Tibial nerve (tissue), 4 donors: ENCODE results near the gene NAPSA. TPM values are rescaled to one million over a fixed set of nuclear protein-coding genes. Genes with fewer than 3 reads are reported as not detected.

Experiments used
- DNase-seq, 2 donors: peaks; one replicate each; pipeline ENCODE4 v3.0.0-alpha.2; 2019; ENCODE audit warnings: low spot score in 2 of 2
- H3K27ac ChIP-seq, 4 donors: fragments of 200-600 bp; sonication (generic) in 3 of 4; one replicate each; pipeline ENCODE4 v1.5.1; 2017 to 2019; ENCODE audit warnings: mild to moderate bottlenecking in 1 of 4
- H3K27me3 ChIP-seq, 2 donors: fragments of 200-600 bp; sonication (generic) in 1 of 2; one replicate each; pipeline versions ENCODE4 v1.5.1 to v1.6.0; 2017 to 2019
- H3K36me3 ChIP-seq, 3 donors: fragments of 200-600 bp; sonication (generic); one replicate each; pipeline ENCODE4 v1.5.1; 2018 to 2019
- H3K4me1 ChIP-seq, 4 donors: fragments of 200-600 bp; sonication (generic) in 3 of 4; one replicate each; pipeline ENCODE4 v1.5.1; 2017 to 2019
- H3K4me3 ChIP-seq, 4 donors: fragments of 200-600 bp; sonication (generic) in 3 of 4; one replicate each; pipeline ENCODE4 v1.5.1; 2017 to 2019; ENCODE audit warnings: mild to moderate bottlenecking in 1 of 4, moderate library complexity in 1 of 4
- H3K9me3 ChIP-seq, 4 donors: fragments of 200-600 bp; sonication (generic) in 3 of 4; one replicate each; pipeline ENCODE4 v1.5.1; 2017 to 2019
- EP300 ChIP-seq, 2 donors: sonication (generic); formaldehyde crosslinking; IDR thresholded peaks; one replicate each; pipeline ENCODE4 v1.6.1; 2017; ENCODE audit warnings: antibody characterized with exemption in 2 of 2, mild to moderate bottlenecking in 1 of 2
- POLR2A ChIP-seq, 2 donors: fragments of 450-650 bp; IDR thresholded peaks; one replicate each; pipeline ENCODE4 v1.6.1; 2017; ENCODE audit warnings: antibody characterized with exemption in 2 of 2, mild to moderate bottlenecking in 2 of 2, moderate library complexity in 2 of 2
- WGBS, 2 donors: methylation state at CpG; one replicate each; pipeline ENCODE4 v1.1.5; 2018; 5-methylcytosine and 5-hydroxymethylcytosine counted together
- total RNA-seq, 4 donors: library from RNA; depleted of rRNA; stranded (reverse); fragments of >200 nt; gene quantifications; one replicate each; pipeline ENCODE4 v1.1.0, GENCODE V29; 2016
- TF ChIP-seq, protein P1 (sequence below), 5 experiments: fragments of 200-600 bp in 3 of 5; fragments of 450-650 bp in 2 of 5; sonication (generic) in 3 of 5; IDR thresholded peaks; one replicate each; pipeline ENCODE4 v1.5.1; 2016 to 2019; ENCODE audit warnings: antibody characterized with exemption in 5 of 5, mild to moderate bottlenecking in 3 of 5, moderate library complexity in 2 of 5

The NAPSA gene
- total RNA-seq, 4 donors from 2014 or later = 0.39 to 2.1 TPM; not detected in 2

DNA sequence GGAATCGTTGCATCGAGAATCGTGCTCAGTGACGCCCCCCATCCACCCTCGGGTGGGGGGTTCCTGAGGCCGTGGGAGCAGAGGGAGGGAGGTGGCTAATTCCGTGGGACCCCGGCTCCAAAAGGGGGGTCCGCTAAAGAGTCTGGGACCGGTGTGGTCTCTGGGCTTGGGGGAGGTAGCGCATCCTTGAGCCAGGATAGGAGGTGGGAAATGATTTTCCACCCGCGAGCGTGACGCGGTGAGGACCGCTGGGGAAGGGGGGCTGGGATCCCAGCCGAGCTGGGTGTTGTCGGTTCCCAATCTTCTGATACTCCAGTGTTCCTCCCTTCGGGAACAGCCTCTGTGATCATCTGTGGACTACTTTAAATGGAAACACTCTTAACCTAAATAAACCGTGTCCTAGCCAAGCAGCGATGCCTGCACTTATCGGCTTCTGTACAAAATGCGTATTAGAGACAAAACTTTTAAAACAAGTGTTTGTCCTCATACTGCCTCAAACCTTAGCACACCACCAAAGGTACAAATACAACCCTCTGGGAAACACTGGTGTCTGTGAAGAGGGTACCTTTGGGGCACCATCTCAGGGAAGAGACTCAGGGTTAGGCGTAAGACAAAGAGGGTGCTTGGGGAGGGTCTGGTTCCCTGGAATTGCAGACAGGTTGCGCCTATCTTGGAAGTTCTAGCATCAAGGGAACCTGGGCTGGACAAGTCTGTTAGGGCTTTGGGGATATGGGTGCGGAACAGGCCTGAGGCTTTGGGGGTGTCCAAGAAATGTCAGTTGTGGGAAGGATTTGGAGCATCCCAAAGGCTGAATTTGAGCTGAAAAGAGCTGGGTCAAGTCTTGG is 52.2 kb downstream of the NAPSA start:
- no peak overlapping the region for H3K27ac ChIP-seq
- TF ChIP-seq, protein P1, sequence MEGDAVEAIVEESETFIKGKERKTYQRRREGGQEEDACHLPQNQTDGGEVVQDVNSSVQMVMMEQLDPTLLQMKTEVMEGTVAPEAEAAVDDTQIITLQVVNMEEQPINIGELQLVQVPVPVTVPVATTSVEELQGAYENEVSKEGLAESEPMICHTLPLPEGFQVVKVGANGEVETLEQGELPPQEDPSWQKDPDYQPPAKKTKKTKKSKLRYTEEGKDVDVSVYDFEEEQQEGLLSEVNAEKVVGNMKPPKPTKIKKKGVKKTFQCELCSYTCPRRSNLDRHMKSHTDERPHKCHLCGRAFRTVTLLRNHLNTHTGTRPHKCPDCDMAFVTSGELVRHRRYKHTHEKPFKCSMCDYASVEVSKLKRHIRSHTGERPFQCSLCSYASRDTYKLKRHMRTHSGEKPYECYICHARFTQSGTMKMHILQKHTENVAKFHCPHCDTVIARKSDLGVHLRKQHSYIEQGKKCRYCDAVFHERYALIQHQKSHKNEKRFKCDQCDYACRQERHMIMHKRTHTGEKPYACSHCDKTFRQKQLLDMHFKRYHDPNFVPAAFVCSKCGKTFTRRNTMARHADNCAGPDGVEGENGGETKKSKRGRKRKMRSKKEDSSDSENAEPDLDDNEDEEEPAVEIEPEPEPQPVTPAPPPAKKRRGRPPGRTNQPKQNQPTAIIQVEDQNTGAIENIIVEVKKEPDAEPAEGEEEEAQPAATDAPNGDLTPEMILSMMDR (IDR thresholded peaks at IDR 0.05) = no peak
- TF ChIP-seq EP300 (IDR thresholded peaks at IDR 0.05) (no peak), POLR2A (IDR thresholded peaks at IDR 0.05) (no peak)
- H3K4me1 ChIP-seq = peaks cover 0 to 18% (median 0%) of the 10 kb centered on the region in 4 donors
- peaks cover 0 to 30% (median 0%) of the 10 kb centered on the region in 3 donors for H3K36me3 ChIP-seq
- H3K4me3 ChIP-seq = no peak overlapping the region
- 10 to 14% methylated on average over 21 to 23 of the region's 27 CpGs for WGBS, 2 donors
- DNase-seq = no peak
- peaks cover 3 to 67% of the 10 kb centered on the region in 2 donors for H3K27me3 ChIP-seq
- peaks cover 0 to 6% (median 0%) of the 10 kb centered on the region in 4 donors for H3K9me3 ChIP-seq

DNA sequence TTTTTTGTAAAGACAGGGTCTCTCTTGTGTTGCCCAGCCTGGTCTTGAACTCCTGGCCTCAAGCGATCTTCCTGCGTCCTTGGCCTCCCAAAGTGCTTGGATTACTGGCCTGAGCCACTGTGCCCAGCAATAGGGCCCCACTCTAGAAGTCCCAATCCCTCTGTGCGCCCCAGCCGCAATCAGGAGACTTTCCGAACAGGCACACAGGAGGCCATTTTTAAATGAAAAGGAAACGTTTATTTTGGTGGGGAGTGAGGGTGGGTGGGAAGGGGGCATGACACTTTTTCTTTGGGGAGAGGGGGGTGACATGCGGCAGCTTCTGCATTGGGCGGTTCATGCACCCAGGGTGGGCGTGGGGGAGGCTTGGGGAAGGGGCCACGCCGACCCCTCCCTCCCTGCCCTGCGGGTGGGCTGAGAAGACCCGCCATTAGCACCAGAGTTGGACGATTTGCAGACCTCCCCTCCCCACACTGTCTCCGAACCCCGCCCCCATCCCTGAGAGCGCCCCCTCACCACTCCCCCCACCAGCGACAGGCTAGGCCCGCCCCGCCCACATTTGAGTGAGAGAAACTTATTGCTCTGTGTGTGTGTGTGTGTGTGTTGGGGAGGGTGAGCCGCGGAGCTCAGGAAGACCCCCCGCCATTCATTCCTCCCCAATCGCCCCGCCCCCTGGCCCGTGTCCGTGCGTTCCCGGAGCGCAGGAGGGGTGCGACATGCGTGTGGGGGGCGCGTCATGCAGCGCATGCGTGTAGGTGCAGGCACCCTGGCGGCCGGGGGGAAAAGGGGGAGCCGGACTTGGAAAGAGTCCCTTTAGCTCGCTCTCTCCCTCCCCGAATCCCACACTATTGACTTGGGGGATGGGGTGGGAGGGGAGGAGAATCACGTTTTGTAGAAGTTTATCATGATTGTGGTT is 53.5 kb downstream of the NAPSA start:
- H3K4me1 ChIP-seq = peaks cover 0 to 18% (median 0%) of the 10 kb centered on the region in 4 donors
- H3K27me3 ChIP-seq = peaks cover 3 to 64% of the 10 kb centered on the region in 2 donors
- no peak for DNase-seq
- peaks cover 0 to 42% (median 0%) of the 10 kb centered on the region in 3 donors for H3K36me3 ChIP-seq
- TF ChIP-seq POLR2A (IDR thresholded peaks at IDR 0.05) (no peak), EP300 (IDR thresholded peaks at IDR 0.05) (no peak)
- no peak overlapping the region for H3K4me3 ChIP-seq
- WGBS, 2 donors = 3 to 4% methylated on average over 33 to 39 of the region's 42 CpGs
- peaks cover 0 to 17% (median 0%) of the 10 kb centered on the region in 4 donors for H3K9me3 ChIP-seq
- no peak overlapping the region for H3K27ac ChIP-seq

DNA sequence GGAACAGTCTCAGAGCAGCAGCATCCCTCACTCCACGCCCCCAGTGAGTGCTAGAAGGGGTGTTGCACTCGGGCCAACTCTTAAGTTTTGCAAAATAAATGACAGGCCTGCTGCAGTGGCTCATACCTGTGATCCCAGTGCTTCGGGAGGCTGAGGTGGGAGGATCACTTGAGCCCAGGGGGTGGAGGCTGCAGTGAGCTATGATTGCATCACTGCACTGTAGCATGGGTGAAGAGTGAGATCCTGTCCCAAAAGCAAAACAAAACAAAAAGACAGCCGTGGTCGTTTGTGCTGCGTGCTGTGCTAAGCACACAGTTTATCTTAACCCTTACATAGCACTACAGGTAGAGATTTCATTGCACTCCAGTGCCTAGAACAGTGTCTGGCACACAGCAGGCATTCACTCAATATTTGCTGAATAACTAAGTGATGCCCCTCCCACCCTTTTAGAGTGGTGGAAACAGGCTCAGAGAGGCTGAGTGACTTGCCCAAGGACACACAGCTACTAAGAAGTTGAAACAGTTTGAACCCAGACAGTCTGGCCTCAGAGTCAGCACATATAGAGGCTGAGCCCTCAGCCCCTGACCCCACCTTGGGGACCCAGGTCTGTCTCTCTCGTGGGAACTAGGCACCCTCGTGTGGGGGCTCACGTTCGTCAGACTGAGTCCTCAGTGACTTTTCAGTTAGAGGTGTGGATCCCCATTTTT is 54.5 kb downstream of the NAPSA start:
- Histone ChIP-seq H3K36me3 (peaks cover 0 to 52% (median 0%) of the 10 kb centered on the region in 3 donors), H3K4me1 (peaks cover 0 to 18% (median 0%) of the 10 kb centered on the region in 4 donors), H3K27ac (no peak overlapping the region), H3K9me3 (peaks cover 0 to 23% (median 0%) of the 10 kb centered on the region in 4 donors), H3K4me3 (no peak overlapping the region), H3K27me3 (peaks cover 3 to 54% of the 10 kb centered on the region in 2 donors)
- WGBS, 2 donors = 43 to 47% methylated on average over 10 of the region's 10 CpGs
- TF ChIP-seq, protein P1 (IDR thresholded peaks at IDR 0.05) = no peak
- TF ChIP-seq POLR2A (IDR thresholded peaks at IDR 0.05) = no peak
- no peak for TF ChIP-seq EP300 (IDR thresholded peaks at IDR 0.05)
- no peak for DNase-seq

DNA sequence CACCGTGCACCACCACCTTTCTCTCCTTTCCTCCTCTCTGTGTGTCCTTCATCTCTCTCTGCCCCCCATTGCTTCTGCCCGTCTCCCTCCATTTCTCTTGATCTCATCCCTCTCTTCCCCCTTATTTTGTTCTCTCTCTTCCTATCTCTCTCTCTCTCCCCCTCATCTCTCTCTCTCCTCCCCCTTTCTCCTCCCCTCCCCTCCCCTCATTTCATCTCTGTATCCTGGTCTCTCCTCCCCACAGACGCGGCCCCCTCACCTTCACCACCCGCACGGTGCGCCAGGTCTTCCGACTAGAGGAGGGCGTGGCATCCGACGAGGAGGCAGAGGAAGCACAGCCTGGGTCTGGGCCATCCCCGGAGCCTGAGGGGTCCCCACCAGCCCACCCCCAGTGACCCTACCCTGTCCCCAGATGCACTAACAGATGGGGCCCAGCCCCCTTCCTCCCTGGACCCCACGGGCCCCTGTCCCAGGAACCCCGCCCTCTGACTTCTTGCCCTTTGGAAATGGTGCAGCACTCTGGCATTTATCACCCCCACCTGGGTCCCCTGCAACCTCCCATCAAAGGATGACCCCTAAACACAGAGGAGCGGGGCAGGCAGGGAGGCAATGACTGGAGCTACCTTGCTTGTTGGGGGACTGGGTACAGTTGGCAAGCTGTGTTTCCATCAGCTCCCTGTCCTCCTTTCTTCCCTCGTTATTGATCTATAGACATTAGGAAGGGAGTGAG is 55.9 kb downstream of the NAPSA start:
- WGBS, 2 donors = 59 to 66% methylated on average over 15 to 16 of the region's 16 CpGs
- Histone ChIP-seq H3K9me3 (peaks cover 0 to 23% (median 0%) of the 10 kb centered on the region in 4 donors), H3K4me3 (no peak overlapping the region), H3K4me1 (peaks cover 0 to 16% (median 0%) of the 10 kb centered on the region in 4 donors), H3K27ac (no peak overlapping the region), H3K36me3 (peaks cover 0 to 66% (median 0%) of the 10 kb centered on the region in 3 donors), H3K27me3 (peaks cover 3 to 40% of the 10 kb centered on the region in 2 donors)
- DNase-seq = no peak
- no peak for TF ChIP-seq POLR2A (IDR thresholded peaks at IDR 0.05)
- no peak for TF ChIP-seq EP300 (IDR thresholded peaks at IDR 0.05)
- TF ChIP-seq, protein P1 (IDR thresholded peaks at IDR 0.05) = no peak
